Nucleus accumbens (tissue), 56 donors: Measurements from ENCODE around the gene NFAM1.

Experiments used
- DNase-seq, 56 donors: peaks; one replicate each; lab custom pipeline; 2025; lab: John Stamatoyannopoulos, UW

NFAM1 gene

DNA sequence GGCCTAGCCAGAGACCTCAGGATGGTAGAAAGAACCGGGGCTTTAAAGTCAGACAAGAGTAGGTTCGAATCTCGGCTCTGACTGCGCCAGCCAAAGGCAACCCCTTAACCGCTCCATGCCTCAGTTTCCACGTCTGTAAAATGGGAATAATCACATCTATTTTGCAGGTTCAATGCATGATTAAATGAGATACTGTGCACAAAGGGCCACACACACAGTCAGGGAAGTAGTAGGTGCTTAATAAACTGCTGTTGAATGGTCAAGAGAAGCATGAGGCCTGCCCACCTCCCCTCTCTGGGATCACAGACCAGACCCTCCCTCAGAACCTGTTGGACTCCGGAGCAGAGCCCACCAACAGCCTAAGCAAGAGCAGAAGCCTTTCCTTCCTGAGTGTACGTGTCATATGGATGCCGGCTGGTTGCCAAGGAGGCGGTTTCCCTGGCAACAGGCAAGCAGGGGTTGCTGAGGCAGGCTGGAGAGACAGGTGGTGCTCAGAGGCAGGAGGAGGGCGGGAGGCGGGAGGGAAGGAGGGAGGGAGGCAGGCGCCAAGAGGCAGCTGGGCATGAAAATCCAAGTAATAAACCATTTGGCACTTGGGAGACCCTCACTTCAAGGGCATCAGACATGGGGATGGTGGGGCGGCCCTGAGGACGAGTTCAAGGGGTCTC, 43.9 kb downstream of the NFAM1 start:
- peak in 45 of 56 donors; percentile 11 to 93 (median 67) for DNase-seq

GRCh38 chr22:42387631-42388030, 44.6 kb downstream of the NFAM1 start:
- no peak for DNase-seq

DNA sequence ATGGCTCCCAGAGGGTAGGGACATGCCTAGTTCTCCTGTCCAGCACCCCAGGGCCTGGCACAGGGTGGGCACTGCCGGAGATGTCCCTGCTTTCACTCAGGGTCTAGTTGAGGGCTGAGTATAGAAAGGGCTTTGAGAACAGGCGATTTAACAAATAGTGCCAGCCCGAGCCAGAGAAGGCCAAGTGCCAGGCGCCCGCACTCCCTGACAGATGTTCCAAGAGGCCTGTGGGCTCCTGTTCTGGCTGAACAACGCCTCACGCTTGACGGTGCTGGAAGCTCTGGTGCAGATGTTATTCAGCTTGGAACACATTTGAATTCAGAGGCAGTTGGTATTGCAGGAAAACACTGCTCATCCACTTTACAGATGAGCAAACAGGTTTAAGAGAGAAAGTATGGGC, 46.5 kb downstream of the NFAM1 start:
- DNase-seq: peak in 29 of 56 donors; percentile 11 to 80 (median 28)

DNA sequence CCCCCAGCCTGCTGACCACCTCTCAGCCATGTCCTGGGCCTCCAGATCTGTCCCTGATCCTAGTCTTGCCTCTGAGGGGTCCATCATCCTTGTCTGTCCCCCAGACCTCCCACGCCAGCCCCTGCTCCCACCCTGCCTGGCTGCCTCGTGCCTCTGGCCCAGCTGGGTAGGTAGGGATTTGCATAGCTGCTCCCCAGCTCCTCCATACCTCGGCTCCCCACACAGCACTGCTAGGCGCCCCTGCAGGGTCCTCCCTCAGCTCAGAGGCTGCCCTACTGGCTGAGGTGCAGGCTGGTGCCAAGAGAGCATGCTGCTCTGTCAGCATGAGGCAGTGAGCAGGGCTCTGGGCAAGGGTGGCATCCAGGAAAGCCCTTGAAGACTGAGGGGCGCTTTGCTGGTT, 47.7 kb downstream of the NFAM1 start:
- no peak for DNase-seq

GRCh38 chr22:42383851-42384417, 48.3 kb downstream of the NFAM1 start:
- DNase-seq: no peak

GRCh38 chr22:42383287-42383686, 48.9 kb downstream of the NFAM1 start:
- DNase-seq: no peak

DNA sequence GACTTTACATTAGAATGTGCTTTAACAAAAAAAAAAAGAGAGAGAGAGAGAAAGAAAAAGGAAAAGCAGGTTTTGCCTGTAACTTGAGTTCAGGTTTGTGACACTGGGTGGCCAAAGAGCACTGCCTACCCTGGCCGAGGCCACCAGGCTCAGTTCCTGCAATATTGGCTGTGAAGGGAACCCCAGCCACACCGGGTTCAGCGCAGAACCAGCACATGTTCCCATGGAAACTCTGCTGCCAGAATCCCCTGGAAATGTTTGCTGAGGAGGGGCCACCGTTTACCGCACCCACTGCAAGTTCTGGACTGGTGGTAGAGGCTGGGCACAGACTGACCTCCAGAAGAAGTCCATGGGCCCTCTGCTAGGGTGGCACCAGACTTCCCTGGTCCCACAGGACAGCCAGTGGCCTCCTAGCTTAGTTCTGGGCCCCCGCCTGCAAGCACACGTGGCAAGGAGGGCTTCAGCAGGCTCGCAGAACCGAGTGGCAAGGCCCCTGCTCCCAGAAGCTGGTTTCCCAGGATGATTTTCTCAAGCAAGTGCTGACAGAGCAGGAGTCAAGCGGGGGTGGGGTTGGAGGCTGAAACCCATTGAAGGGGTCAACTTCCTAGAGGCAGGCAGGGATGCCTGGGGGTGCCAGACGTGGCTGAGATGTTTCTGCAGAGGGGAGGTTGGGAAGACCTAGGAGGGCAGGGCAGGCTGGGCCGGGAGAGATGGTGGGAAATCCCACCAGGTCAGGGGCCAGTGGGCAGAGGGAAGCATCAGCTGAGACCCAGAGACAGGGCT, 51.2 kb downstream of the NFAM1 start:
- DNase-seq: no peak

- DNase-seq: no peak
These were observed 52.2 kb downstream of the NFAM1 start for GRCh38 chr22:42379966-42380537.

- DNase-seq: no peak
These were observed 55.3 kb downstream of the NFAM1 start for GRCh38 chr22:42376711-42377554.

- DNase-seq: no peak
These were observed 56.2 kb downstream of the NFAM1 start for GRCh38 chr22:42375982-42376381.

DNA sequence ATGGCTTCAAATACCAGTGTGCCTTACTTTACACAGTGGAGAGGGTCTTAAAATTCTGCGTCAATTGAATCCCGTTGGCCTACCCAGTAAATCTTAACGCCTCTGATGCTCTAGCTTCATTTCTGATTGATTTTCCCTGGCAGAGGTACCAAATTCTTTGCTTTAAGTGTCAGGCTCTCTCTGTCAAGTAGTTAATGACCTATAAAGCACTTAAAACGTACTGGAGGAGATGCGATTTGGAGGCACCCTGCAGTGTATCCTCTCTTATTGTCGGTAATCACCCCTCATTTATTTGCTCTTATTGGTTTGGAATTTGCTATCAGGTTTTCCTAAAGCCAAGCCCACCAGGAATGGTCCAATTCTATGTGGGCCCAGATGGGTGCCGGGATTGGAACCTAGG, 59.2 kb downstream of the NFAM1 start:
- DNase-seq: no peak

- no peak for DNase-seq
These were observed 60.7 kb downstream of the NFAM1 start for GRCh38 chr22:42371501-42371900.

- DNase-seq: no peak
These were observed 61.1 kb downstream of the NFAM1 start for GRCh38 chr22:42371099-42371498.

GRCh38 chr22:42369250-42370041, 62.8 kb downstream of the NFAM1 start:
- peak; percentile 20 to 96 (median 88) for DNase-seq

GRCh38 chr22:42368379-42369249, 63.6 kb downstream of the NFAM1 start:
- DNase-seq: peak in 7 of 56 donors; percentile 16 to 56 (median 47)

GRCh38 chr22:42367980-42368378, 64.2 kb downstream of the NFAM1 start:
- peak in 1 of 56 donors; percentile 30 for DNase-seq

DNA sequence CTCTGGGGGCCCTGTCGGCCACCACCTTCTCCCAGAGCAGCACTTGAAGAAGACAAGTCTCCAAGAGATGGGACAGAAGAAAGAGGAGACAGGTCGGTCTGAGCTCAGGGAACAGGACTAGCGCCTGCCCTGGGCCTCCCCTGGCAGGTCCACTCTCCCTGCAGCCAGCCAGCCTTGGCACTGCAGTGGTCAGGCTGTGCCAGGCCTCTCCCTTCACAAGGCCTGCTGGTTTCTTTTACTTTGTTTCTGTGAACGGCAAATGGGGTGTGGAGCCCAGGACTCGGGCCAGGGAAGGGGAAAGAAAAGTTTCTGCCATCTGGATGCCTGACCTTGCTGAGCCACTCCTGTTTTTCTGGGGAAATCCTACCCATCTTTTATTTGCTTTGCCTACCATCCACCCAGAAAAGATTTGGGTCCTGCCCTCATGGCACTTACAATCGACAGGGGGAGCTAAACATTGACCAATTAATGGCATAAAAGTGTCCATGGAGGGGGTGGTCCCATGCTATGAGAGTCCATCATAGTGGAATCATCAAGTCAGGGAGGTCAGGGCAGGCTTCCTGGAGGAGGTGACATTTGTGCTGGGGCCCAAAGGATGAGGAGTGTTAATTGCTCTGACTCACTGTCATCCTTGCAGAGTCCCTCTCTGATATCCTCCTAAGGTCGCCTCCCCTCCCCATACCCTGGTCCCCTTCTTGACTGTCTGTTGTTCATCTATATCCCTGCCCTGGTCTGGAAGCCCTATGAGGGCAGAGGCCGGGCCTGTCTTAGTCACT, 65.2 kb downstream of the NFAM1 start:
- DNase-seq: peak in 45 of 56 donors; percentile 15 to 77 (median 40)
